T-cell (primary cell): ENCODE data around the gene DSCAM. TPM values are rescaled to one million over a fixed set of nuclear protein-coding genes. Genes with fewer than 3 reads are reported as not detected.

Source experiments
- ATAC-seq, 4 experiments: fragments of 200-7000 bp in 3 of 4; fragments of 150-1000 bp in 1 of 4; cut with Tn5 transposase; replicated peaks in 1 of 4; 1 replicate in 3 of 4; 2 replicates in 1 of 4; pipeline ENCODE4 v1.10.0; 2021; ENCODE audit warnings: moderate library complexity in 3 of 4, mild to moderate bottlenecking in 2 of 4, moderate number of reproducible peaks in 1 of 4
- CTCF ChIA-PET, 2 donors: fragments of 300-600 bp; sonication (Branson Sonifier 250); formaldehyde crosslinking; loops; one replicate each; lab custom pipeline; 2022; ENCODE audit warnings: antibody characterized with exemption in 2 of 2; lab: Charles Lee
- POLR2A ChIA-PET, 2 donors: fragments of 300-600 bp; sonication (Branson Sonifier 250); formaldehyde crosslinking; loops; one replicate each; lab custom pipeline; 2022; ENCODE audit warnings: antibody characterized with exemption in 2 of 2; lab: Charles Lee
- DNase-seq, 35 experiments: peaks; one replicate each; pipeline versions ENCODE4 v3.0.0 to v3.0.0-alpha.2; 2013 to 2023
- H3K27ac ChIP-seq: one replicate; pipeline ENCODE4 v1.5.1; 2013; ENCODE audit warnings: low read length
- H3K27me3 ChIP-seq, 2 experiments: replicated peaks in 1 of 2; 1 replicate in 1 of 2; 2 replicates in 1 of 2; pipeline versions ENCODE4 v1.6.1 to v1.7.0; 2013; ENCODE audit warnings: low read length in 1 of 2, mixed read lengths in 1 of 2; ENCODE audit not compliant: control insufficient read depth in 2 of 2, insufficient read depth in 2 of 2; ENCODE audit errors: extremely low read depth in 1 of 2
- H3K36me3 ChIP-seq, 2 donors: 1 replicate in 1 of 2; 2 replicates in 1 of 2; pipeline versions ENCODE4 v1.6.1 to v1.7.0; 2013; ENCODE audit warnings: low read length in 1 of 2; ENCODE audit not compliant: control insufficient read depth in 2 of 2, insufficient read depth in 1 of 2; ENCODE audit errors: extremely low read depth in 1 of 2
- H3K4me1 ChIP-seq, 2 experiments: 1 replicate in 1 of 2; 2 replicates in 1 of 2; pipeline versions ENCODE4 v1.6.1 to v1.7.0; 2013; ENCODE audit warnings: low read length in 2 of 2, mixed read lengths in 1 of 2; ENCODE audit not compliant: insufficient read depth in 2 of 2, control insufficient read depth in 1 of 2; ENCODE audit errors: extremely low read depth in 1 of 2
- H3K4me3 ChIP-seq, 2 donors: 1 replicate in 1 of 2; 2 replicates in 1 of 2; pipeline versions ENCODE4 v1.5.1 to v1.7.0; 2013; ENCODE audit warnings: mild to moderate bottlenecking in 2 of 2, low read length in 1 of 2, moderate library complexity in 1 of 2; ENCODE audit not compliant: control insufficient read depth in 1 of 2; ENCODE audit errors: extremely low read depth in 1 of 2
- H3K9me3 ChIP-seq: 2 replicates; pipeline ENCODE4 v1.7.0; 2013
- H3K27ac Mint-ChIP-seq, 2 donors: one replicate each; pipeline ENCODE4 v1.8.0; 2020 to 2021; ENCODE audit warnings: mild to moderate bottlenecking in 2 of 2, mixed read lengths in 2 of 2
- H3K27me3 Mint-ChIP-seq, 2 donors: one replicate each; pipeline ENCODE4 v1.8.0; 2021 to 2022; ENCODE audit warnings: mixed read lengths in 2 of 2
- H3K36me3 Mint-ChIP-seq: one replicate; pipeline ENCODE4 v1.8.0; 2021; ENCODE audit warnings: mixed read lengths
- H3K4me1 Mint-ChIP-seq, 3 donors: one replicate each; pipeline ENCODE4 v1.8.0; 2020 to 2022; ENCODE audit warnings: mixed read lengths in 3 of 3, mild to moderate bottlenecking in 1 of 3
- H3K4me3 Mint-ChIP-seq, 3 donors: one replicate each; pipeline ENCODE4 v1.8.0; 2020 to 2022; ENCODE audit warnings: mild to moderate bottlenecking in 3 of 3, mixed read lengths in 3 of 3, moderate library complexity in 3 of 3
- H3K9me3 Mint-ChIP-seq, 3 donors: one replicate each; pipeline ENCODE4 v1.8.0; 2020 to 2022; ENCODE audit warnings: mixed read lengths in 3 of 3
- WGBS: methylation state at CpG from one replicate; pipeline ENCODE4 v1.1.5; 2013; ENCODE audit warnings: missing lambda C conversion rate; ENCODE audit not compliant: insufficient coverage; 5-methylcytosine and 5-hydroxymethylcytosine counted together
- total RNA-seq, 35 experiments: library from RNA in 6 of 35; stranded (reverse) in 6 of 35; fragments of 120-200 nt in 1 of 35; gene quantifications; one replicate each; pipeline versions ENCODE4 v1.2.1 to v1.2.4 and lab custom pipeline; 2013 to 2026

Gene DSCAM
- total RNA-seq, 5 donors from 2014 or later (not counting 1 experiment from before 2014, with no cell fraction given), result not detected

GRCh38 chr21:40115775-40116174 lies 731.2 kb downstream of the DSCAM start:
- Histone ChIP-seq H3K27ac (no peak overlapping the region), H3K9me3 (no peaks in the 10 kb centered on the region), H3K36me3 (no peaks in the 10 kb centered on the region), H3K27me3 (no peaks in the 10 kb centered on the region), H3K4me3 (no peak overlapping the region), H3K4me1 (no peaks in the 10 kb centered on the region)
- Mint-ChIP-seq H3K9me3 (peaks cover 0 to 8% (median 5%) of the 10 kb centered on the region in 3 donors), H3K27ac (no peak overlapping the region), H3K36me3 (no peaks in the 10 kb centered on the region), H3K27me3 (no peaks in the 10 kb centered on the region), H3K4me1 (no peaks in the 10 kb centered on the region), H3K4me3 (no peak overlapping the region)
- DNase-seq (no peak), ATAC-seq (no peak)
- ChIA-PET POLR2A (no interaction called here), CTCF (no interaction called here)

DNA sequence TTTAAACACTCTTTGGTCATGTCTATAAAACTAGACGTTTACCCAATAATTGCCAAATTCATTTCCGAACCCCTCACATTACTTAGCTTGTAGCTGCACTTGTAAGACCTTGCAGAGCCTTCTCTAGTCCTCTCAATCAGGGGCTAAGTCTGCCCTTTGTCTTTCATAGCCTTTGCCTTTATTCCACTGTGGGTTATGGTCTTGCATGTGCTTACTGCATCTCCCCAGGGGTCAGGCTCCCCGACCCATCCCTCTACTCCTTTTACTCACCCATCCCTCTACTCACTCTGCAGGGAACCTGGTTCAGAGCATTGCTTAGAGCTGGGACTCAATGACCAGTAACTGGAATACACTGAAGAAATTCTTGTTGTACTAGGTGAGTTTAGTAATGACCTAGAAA lies 744.3 kb downstream of the DSCAM start:
- Mint-ChIP-seq H3K4me3 (no peak overlapping the region), H3K4me1 (no peaks in the 10 kb centered on the region), H3K27me3 (no peaks in the 10 kb centered on the region), H3K9me3 (peaks cover 7 to 25% (median 22%) of the 10 kb centered on the region in 3 donors), H3K27ac (no peak overlapping the region), H3K36me3 (no peaks in the 10 kb centered on the region)
- ChIA-PET POLR2A (no interaction called here), CTCF (no interaction called here)
- Histone ChIP-seq H3K4me3 (no peak overlapping the region), H3K4me1 (no peaks in the 10 kb centered on the region), H3K9me3 (no peaks in the 10 kb centered on the region), H3K27ac (no peak overlapping the region), H3K27me3 (no peaks in the 10 kb centered on the region), H3K36me3 (no peaks in the 10 kb centered on the region)
- ATAC-seq (no peak), DNase-seq (no peak)
- 79% methylated on average over 2 of the region's 3 CpGs for WGBS

- Mint-ChIP-seq H3K27me3 (no peaks in the 10 kb centered on the region), H3K27ac (no peak overlapping the region), H3K36me3 (no peaks in the 10 kb centered on the region), H3K4me3 (no peak overlapping the region), H3K4me1 (no peaks in the 10 kb centered on the region), H3K9me3 (peaks cover 13 to 20% (median 14%) of the 10 kb centered on the region in 3 donors)
- H3K4me3 ChIP-seq, result no peak overlapping the region
- WGBS, result 70% methylated on average over 2 of the region's 3 CpGs
- no peaks in the 10 kb centered on the region for H3K27me3 ChIP-seq
- ChIA-PET CTCF (no interaction called here), POLR2A (interaction anchor here in 1 of 2 donors (0.6 kb wide), 1 partner anchor 26 kb away, joined by 3 read pairs; no protein-coding TSS in a partner anchor)
- no peaks in the 10 kb centered on the region for H3K4me1 ChIP-seq
- H3K36me3 ChIP-seq, result no peaks in the 10 kb centered on the region
- no peak overlapping the region for H3K27ac ChIP-seq
- no peaks in the 10 kb centered on the region for H3K9me3 ChIP-seq
- DNase-seq, result no peak
- ATAC-seq, result no peak
Measured at GRCh38 chr21:40099809-40100208, 747.1 kb downstream of the DSCAM start.

DNA sequence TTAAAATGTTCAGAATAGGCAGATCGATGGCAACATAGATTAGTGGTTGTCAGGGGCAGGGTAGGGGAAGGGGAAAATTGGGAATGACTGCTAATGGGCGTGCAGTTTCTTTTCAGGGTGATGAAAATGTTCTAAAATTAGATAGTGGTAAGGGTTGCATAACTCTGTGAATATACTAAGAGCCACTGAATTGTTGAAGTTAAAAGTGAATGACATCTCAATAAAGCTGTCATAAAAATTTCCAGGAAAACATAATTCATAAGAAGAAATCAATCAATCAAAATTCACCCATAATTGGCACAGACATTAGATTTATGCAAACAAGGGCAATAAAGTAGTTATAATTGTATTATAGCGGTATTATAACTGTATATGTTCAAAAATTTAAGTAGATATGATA lies 751.5 kb downstream of the DSCAM start:
- H3K36me3 Mint-ChIP-seq, result no peaks in the 10 kb centered on the region
- Histone ChIP-seq H3K4me1 (no peaks in the 10 kb centered on the region), H3K9me3 (no peaks in the 10 kb centered on the region), H3K4me3 (no peak overlapping the region), H3K27me3 (no peaks in the 10 kb centered on the region), H3K27ac (no peak overlapping the region), H3K36me3 (no peaks in the 10 kb centered on the region)
- H3K4me3 Mint-ChIP-seq, result no peak overlapping the region
- H3K9me3 Mint-ChIP-seq, result peaks cover 12 to 30% (median 19%) of the 10 kb centered on the region in 3 donors
- POLR2A ChIA-PET, result no interaction called here
- DNase-seq (no peak), ATAC-seq (no peak)
- H3K27me3 Mint-ChIP-seq, result peaks cover 5 to 6% of the 10 kb centered on the region in 2 donors
- no peaks in the 10 kb centered on the region for H3K4me1 Mint-ChIP-seq
- WGBS, result 73% methylated on average over 2 of the region's 3 CpGs
- CTCF ChIA-PET, result no interaction called here
- H3K27ac Mint-ChIP-seq, result no peak overlapping the region

- H3K27ac ChIP-seq, result no peak overlapping the region
- Mint-ChIP-seq H3K4me3 (no peak overlapping the region), H3K27me3 (peaks cover 0 to 5% of the 10 kb centered on the region in 2 donors), H3K4me1 (no peaks in the 10 kb centered on the region), H3K27ac (no peak overlapping the region), H3K36me3 (no peaks in the 10 kb centered on the region), H3K9me3 (peaks cover 0 to 6% (median 4%) of the 10 kb centered on the region in 3 donors)
- no peak for DNase-seq
- no peaks in the 10 kb centered on the region for H3K9me3 ChIP-seq
- no peak for ATAC-seq
- no peaks in the 10 kb centered on the region for H3K4me1 ChIP-seq
- WGBS, result no CpG with 5 or more reads among the region's 3 CpGs
- H3K36me3 ChIP-seq, result no peaks in the 10 kb centered on the region
- POLR2A ChIA-PET, result no interaction called here
- CTCF ChIA-PET, result no interaction called here
- H3K27me3 ChIP-seq, result no peaks in the 10 kb centered on the region
- H3K4me3 ChIP-seq, result no peak overlapping the region
Measured at GRCh38 chr21:40080385-40080784, 766.6 kb downstream of the DSCAM start.

- no peak overlapping the region for H3K4me3 Mint-ChIP-seq
- no peak overlapping the region for H3K4me3 ChIP-seq
- H3K36me3 Mint-ChIP-seq, result no peaks in the 10 kb centered on the region
- ChIA-PET POLR2A (no interaction called here), CTCF (no interaction called here)
- DNase-seq (no peak), ATAC-seq (no peak)
- no peaks in the 10 kb centered on the region for H3K4me1 ChIP-seq
- no peaks in the 10 kb centered on the region for H3K27me3 ChIP-seq
- no peaks in the 10 kb centered on the region for H3K4me1 Mint-ChIP-seq
- H3K27ac ChIP-seq, result no peak overlapping the region
- peaks cover 2 to 5% (median 3%) of the 10 kb centered on the region in 3 donors for H3K9me3 Mint-ChIP-seq
- WGBS, result 71% methylated on average over 5 of the region's 8 CpGs
- no peaks in the 10 kb centered on the region for H3K9me3 ChIP-seq
- no peaks in the 10 kb centered on the region for H3K27me3 Mint-ChIP-seq
- H3K27ac Mint-ChIP-seq, result no peak overlapping the region
- no peaks in the 10 kb centered on the region for H3K36me3 ChIP-seq
Measured at GRCh38 chr21:40074710-40075109, 772.2 kb downstream of the DSCAM start.

DNA sequence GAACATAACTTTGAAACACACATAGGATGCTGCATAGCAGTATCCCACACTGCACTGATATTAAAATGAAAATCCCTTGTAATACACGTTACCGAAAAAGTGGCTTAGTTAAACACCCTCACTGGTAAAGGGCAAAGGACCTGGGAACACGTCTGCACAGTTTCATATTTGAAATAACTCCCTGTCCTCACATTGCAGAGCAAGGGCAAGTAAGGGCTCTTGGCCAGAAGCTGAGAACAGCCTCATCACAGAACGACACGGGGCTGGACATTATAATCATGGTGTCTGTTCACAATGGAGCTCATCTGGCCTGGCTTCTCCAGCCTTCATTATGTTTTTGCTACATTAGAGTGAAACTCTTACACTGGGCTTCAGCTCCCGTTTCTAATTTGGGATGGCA lies 772.8 kb downstream of the DSCAM start:
- no peaks in the 10 kb centered on the region for H3K36me3 Mint-ChIP-seq
- DNase-seq, result no peak

More for the DNA sequence above, 772.8 kb downstream of the DSCAM start:
- ChIA-PET CTCF (no interaction called here), POLR2A (no interaction called here)
- H3K4me3 ChIP-seq, result no peak overlapping the region
- no peaks in the 10 kb centered on the region for H3K27me3 Mint-ChIP-seq
- H3K4me1 ChIP-seq, result no peaks in the 10 kb centered on the region
- H3K4me1 Mint-ChIP-seq, result no peaks in the 10 kb centered on the region
- H3K27me3 ChIP-seq, result no peaks in the 10 kb centered on the region
- no peak overlapping the region for H3K27ac ChIP-seq
- H3K9me3 ChIP-seq, result no peaks in the 10 kb centered on the region
- peaks cover 2 to 5% (median 3%) of the 10 kb centered on the region in 3 donors for H3K9me3 Mint-ChIP-seq
- no peak overlapping the region for H3K4me3 Mint-ChIP-seq
- H3K27ac Mint-ChIP-seq, result no peak overlapping the region
- H3K36me3 ChIP-seq, result no peaks in the 10 kb centered on the region
- whole genome bisulfite sequencing, result 57% methylated on average over 6 of the region's 6 CpGs
- ATAC-seq, result no peak
